Cardiac fibroblast (primary cell): ENCODE results near the gene TMA16.
A peak's percentile ranks its signal among the peaks of the same experiment; 100 is the strongest.
"Not testable (repeated sequence)": the region's sequence is repeated elsewhere in the genome, so short reads cannot be mapped to it uniquely, and the experiment has no call there.

Experiments used
- DNase-seq, 2 donors: peaks; one replicate each; pipeline versions ENCODE4 v3.0.0 to v3.0.0-alpha.2; 2010; ENCODE audit warnings: low read depth in 2 of 2
- H3K4me3 ChIP-seq, 2 donors: replicated peaks in 1 of 2; 1 replicate in 1 of 2; 2 replicates in 1 of 2; pipeline ENCODE4 v1.5.1; 2011; ENCODE audit warnings: low read depth in 2 of 2, low read length in 2 of 2, mild to moderate bottlenecking in 2 of 2, moderate library complexity in 1 of 2
- CTCF ChIP-seq: IDR thresholded peaks from one replicate; pipeline ENCODE4 v1.5.1; 2011; ENCODE audit warnings: low read depth, mild to moderate bottlenecking, low read length, inconsistent platforms

The TMA16 gene

GRCh38 chr4:163494360-163495241 is at the start of gene TMA16:
Gene TMA16, plus strand, starts transcription at chr4:163494690. Its CDS starts 112 bp downstream, at chr4:163494802.
- peak; percentile 96 to 97 for DNase-seq

GRCh38 chr4:163447023-163447422 is 47.5 kb upstream of the TMA16 start:
- peak in 1 of 2 donors; percentile 9 for DNase-seq
- not testable (repeated sequence) for H3K4me3 ChIP-seq

More at GRCh38 chr4:163494360-163495241, at the start of gene TMA16:
- peak within 1 kb of the TSS; percentile 88 to 95 for H3K4me3 ChIP-seq
- TF ChIP-seq CTCF = no peak

GRCh38 chr4:163447481-163447880 is 47.0 kb upstream of the TMA16 start:
- peak; percentile 30 to 57 for DNase-seq
- no peak for TF ChIP-seq CTCF
- H3K4me3 ChIP-seq = no peak overlapping the region

- no peak for TF ChIP-seq CTCF
- peak; percentile 40 to 58 for DNase-seq
- no peak overlapping the region for H3K4me3 ChIP-seq
These were observed 45.8 kb upstream of the TMA16 start for GRCh38 chr4:163448540-163449203.

GRCh38 chr4:163462556-163462955 is 31.9 kb upstream of the TMA16 start:
- no peak for TF ChIP-seq CTCF
- DNase-seq = no peak
- H3K4me3 ChIP-seq = no peak overlapping the region

GRCh38 chr4:163467082-163467770 is 27.3 kb upstream of the TMA16 start:
- DNase-seq = peak in 1 of 2 donors; percentile 3
- TF ChIP-seq CTCF = no peak
- no peak overlapping the region for H3K4me3 ChIP-seq

GRCh38 chr4:163470391-163470790 is 24.1 kb upstream of the TMA16 start:
- H3K4me3 ChIP-seq = no peak overlapping the region
- no peak for TF ChIP-seq CTCF
- no peak for DNase-seq
